Measurements from ENCODE around the gene HS6ST3.

Gene HS6ST3

GRCh38 chr13:96082640-96083039 lies 7.3 kb upstream of the HS6ST3 start:
- no peak overlapping the region for H3K4ac ChIP-seq (ENCODE audit: low read depth in 1 of 2, low read length in 2 of 2)
- no peak overlapping the region for H2BK12ac ChIP-seq (ENCODE audit: low read length in 2 of 2)
- no peak overlapping the region for H3K9ac ChIP-seq (ENCODE audit: low read length)
- H3K4me2 ChIP-seq (ENCODE audit: low read length, poor library complexity, severe bottlenecking) = no peak overlapping the region
- no peak overlapping the region for H4K91ac ChIP-seq (ENCODE audit: low read length)
- H3K27me3 ChIP-seq (ENCODE audit: control insufficient read depth in 1 of 2, insufficient read depth in 1 of 2, low read length in 2 of 2) = peaks cover 16 to 22% of the 10 kb centered on the region in 2 experiments
- H2BK120ac ChIP-seq (ENCODE audit: low read depth, low read length) = no peak overlapping the region
- no peak overlapping the region for H3K23ac ChIP-seq (ENCODE audit: low read length in 2 of 2)
- DNase-seq = no peak
- no peak overlapping the region for H3K18ac ChIP-seq (ENCODE audit: low read depth in 1 of 2, low read length in 2 of 2)
- no peak overlapping the region for H2BK15ac ChIP-seq (ENCODE audit: low read depth, poor library complexity, severe bottlenecking)
- H4K8ac ChIP-seq (ENCODE audit: low read length) = no peak overlapping the region
- H3K4me1 ChIP-seq (ENCODE audit: control insufficient read depth, insufficient read depth, low read depth, low read length) = no peaks in the 10 kb centered on the region
- H3K36me3 ChIP-seq (ENCODE audit: control insufficient read depth in 1 of 2, insufficient read depth in 2 of 2, low read depth in 1 of 2, low read length in 2 of 2) = no peaks in the 10 kb centered on the region
- no peaks in the 10 kb centered on the region for H3K9me3 ChIP-seq (ENCODE audit: control insufficient read depth, low read length)
- no peaks in the 10 kb centered on the region for H3K79me1 ChIP-seq (replicated peaks; ENCODE audit: low read length, poor library complexity, severe bottlenecking)
- H3K27ac ChIP-seq (ENCODE audit: low read length, poor library complexity, severe bottlenecking) = no peak overlapping the region
- H3K14ac ChIP-seq (ENCODE audit: low read length in 2 of 2) = no peak overlapping the region
- H2AFZ ChIP-seq (ENCODE audit: low read depth, low read length) = no peak overlapping the region
- H2BK5ac ChIP-seq (ENCODE audit: low read depth, low read length, poor library complexity, severe bottlenecking) = no peak overlapping the region
- no peak overlapping the region for H2AK5ac ChIP-seq (ENCODE audit: low read length, severe bottlenecking)
- no peak overlapping the region for H3K4me3 ChIP-seq (ENCODE audit: insufficient read depth in 1 of 2, low read depth in 1 of 2, low read length in 2 of 2)

- no peak overlapping the region for H2BK120ac ChIP-seq (ENCODE audit: low read depth, low read length)
- no peak overlapping the region for H3K4ac ChIP-seq (ENCODE audit: low read depth in 1 of 2, low read length in 2 of 2)
- H2BK12ac ChIP-seq (ENCODE audit: low read length in 2 of 2) = no peak overlapping the region
- H3K27me3 ChIP-seq (ENCODE audit: control insufficient read depth in 1 of 2, insufficient read depth in 1 of 2, low read length in 2 of 2) = peaks cover 46 to 49% of the 10 kb centered on the region in 2 experiments
- no peak overlapping the region for H2BK15ac ChIP-seq (ENCODE audit: low read depth, poor library complexity, severe bottlenecking)
- H4K91ac ChIP-seq (ENCODE audit: low read length) = no peak overlapping the region
- DNase-seq = no peak
- H3K4me2 ChIP-seq (ENCODE audit: low read length, poor library complexity, severe bottlenecking) = no peak overlapping the region
- H2BK5ac ChIP-seq (ENCODE audit: low read depth, low read length, poor library complexity, severe bottlenecking) = no peak overlapping the region
- no peak overlapping the region for H3K14ac ChIP-seq (ENCODE audit: low read length in 2 of 2)
- no peak overlapping the region for H3K23ac ChIP-seq (ENCODE audit: low read length in 2 of 2)
- peaks cover 17% of the 10 kb centered on the region for H3K4me1 ChIP-seq (ENCODE audit: control insufficient read depth, insufficient read depth, low read depth, low read length)
- no peaks in the 10 kb centered on the region for H3K36me3 ChIP-seq (ENCODE audit: control insufficient read depth in 1 of 2, insufficient read depth in 2 of 2, low read depth in 1 of 2, low read length in 2 of 2)
- H3K79me1 ChIP-seq (replicated peaks; ENCODE audit: low read length, poor library complexity, severe bottlenecking) = no peaks in the 10 kb centered on the region
- H3K9ac ChIP-seq (ENCODE audit: low read length) = no peak overlapping the region
- no peak overlapping the region for H2AK5ac ChIP-seq (ENCODE audit: low read length, severe bottlenecking)
- H3K27ac ChIP-seq (ENCODE audit: low read length, poor library complexity, severe bottlenecking) = no peak overlapping the region
- H4K8ac ChIP-seq (ENCODE audit: low read length) = no peak overlapping the region
- WGBS = no CpG with 5 or more reads among the region's 1 CpG
- H2AFZ ChIP-seq (ENCODE audit: low read depth, low read length) = no peak overlapping the region
- H3K4me3 ChIP-seq (ENCODE audit: insufficient read depth in 1 of 2, low read depth in 1 of 2, low read length in 2 of 2) = no peak overlapping the region
- no peaks in the 10 kb centered on the region for H3K9me3 ChIP-seq (ENCODE audit: control insufficient read depth, low read length)
- H3K18ac ChIP-seq (ENCODE audit: low read depth in 1 of 2, low read length in 2 of 2) = no peak overlapping the region
These were observed 3.2 kb upstream of the HS6ST3 start for GRCh38 chr13:96086736-96087135.

GRCh38 chr13:96089139-96089538 lies 768 bp upstream of the HS6ST3 start:
- no peak overlapping the region for H3K14ac ChIP-seq (ENCODE audit: low read length in 2 of 2)
- no peak overlapping the region for H3K27ac ChIP-seq (ENCODE audit: low read length, poor library complexity, severe bottlenecking)

GRCh38 chr13:96090240-96091101 lies 564 bp downstream of the HS6ST3 start:
- H3K9me3 ChIP-seq (ENCODE audit: control insufficient read depth, low read length) = no peaks in the 10 kb centered on the region
- H3K79me1 ChIP-seq (replicated peaks; ENCODE audit: low read length, poor library complexity, severe bottlenecking) = no peaks in the 10 kb centered on the region
- H3K27ac ChIP-seq (ENCODE audit: low read length, poor library complexity, severe bottlenecking) = no peak overlapping the region
- no peak overlapping the region for H3K23ac ChIP-seq (ENCODE audit: low read length in 2 of 2)
- H4K8ac ChIP-seq (ENCODE audit: low read length) = no peak overlapping the region
- no peak overlapping the region for H2AK5ac ChIP-seq (ENCODE audit: low read length, severe bottlenecking)
- H3K9ac ChIP-seq (ENCODE audit: low read length) = no peak overlapping the region
- DNase-seq = no peak
- peak overlapping the region; percentile 59 to 71 for H3K4me3 ChIP-seq (ENCODE audit: insufficient read depth in 1 of 2, low read depth in 1 of 2, low read length in 2 of 2)
- no peak overlapping the region for H2BK12ac ChIP-seq (ENCODE audit: low read length in 2 of 2)
- H2BK15ac ChIP-seq (ENCODE audit: low read depth, poor library complexity, severe bottlenecking) = no peak overlapping the region
- peaks cover 17% of the 10 kb centered on the region for H3K4me1 ChIP-seq (ENCODE audit: control insufficient read depth, insufficient read depth, low read depth, low read length)
- no peaks in the 10 kb centered on the region for H3K36me3 ChIP-seq (ENCODE audit: control insufficient read depth in 1 of 2, insufficient read depth in 2 of 2, low read depth in 1 of 2, low read length in 2 of 2)
- peak overlapping the region; percentile 99 for H3K4me2 ChIP-seq (ENCODE audit: low read length, poor library complexity, severe bottlenecking)
- H4K91ac ChIP-seq (ENCODE audit: low read length) = no peak overlapping the region
- no peak overlapping the region for H3K18ac ChIP-seq (ENCODE audit: low read depth in 1 of 2, low read length in 2 of 2)
- no peak overlapping the region for H3K14ac ChIP-seq (ENCODE audit: low read length in 2 of 2)
- no peak overlapping the region for H3K4ac ChIP-seq (ENCODE audit: low read depth in 1 of 2, low read length in 2 of 2)
- peaks cover 69 to 71% of the 10 kb centered on the region in 2 experiments for H3K27me3 ChIP-seq (ENCODE audit: control insufficient read depth in 1 of 2, insufficient read depth in 1 of 2, low read length in 2 of 2)
- peak overlapping the region; percentile 53 for H2AFZ ChIP-seq (ENCODE audit: low read depth, low read length)
- H2BK5ac ChIP-seq (ENCODE audit: low read depth, low read length, poor library complexity, severe bottlenecking) = no peak overlapping the region
- H2BK120ac ChIP-seq (ENCODE audit: low read depth, low read length) = no peak overlapping the region
- under 1% methylated on average over 31 of the region's 133 CpGs for WGBS

More at GRCh38 chr13:96089139-96089538, 768 bp upstream of the HS6ST3 start:
- no peak for DNase-seq
- Histone ChIP-seq H3K79me1 (replicated peaks; ENCODE audit: low read length, poor library complexity, severe bottlenecking) (no peaks in the 10 kb centered on the region), H3K9ac (ENCODE audit: low read length) (no peak overlapping the region), H3K4ac (ENCODE audit: low read depth in 1 of 2, low read length in 2 of 2) (no peak overlapping the region), H2BK12ac (ENCODE audit: low read length in 2 of 2) (no peak overlapping the region), H3K36me3 (ENCODE audit: control insufficient read depth in 1 of 2, insufficient read depth in 2 of 2, low read depth in 1 of 2, low read length in 2 of 2) (no peaks in the 10 kb centered on the region), H3K23ac (ENCODE audit: low read length in 2 of 2) (no peak overlapping the region), H3K4me2 (ENCODE audit: low read length, poor library complexity, severe bottlenecking) (no peak overlapping the region), H3K4me3 (ENCODE audit: insufficient read depth in 1 of 2, low read depth in 1 of 2, low read length in 2 of 2) (no peak overlapping the region), H3K18ac (ENCODE audit: low read depth in 1 of 2, low read length in 2 of 2) (no peak overlapping the region), H2BK120ac (ENCODE audit: low read depth, low read length) (no peak overlapping the region), H2AFZ (ENCODE audit: low read depth, low read length) (no peak overlapping the region), H2AK5ac (ENCODE audit: low read length, severe bottlenecking) (no peak overlapping the region), H3K9me3 (ENCODE audit: control insufficient read depth, low read length) (no peaks in the 10 kb centered on the region), H3K4me1 (ENCODE audit: control insufficient read depth, insufficient read depth, low read depth, low read length) (peaks cover 17% of the 10 kb centered on the region), H2BK15ac (ENCODE audit: low read depth, poor library complexity, severe bottlenecking) (no peak overlapping the region), H4K91ac (ENCODE audit: low read length) (no peak overlapping the region), H4K8ac (ENCODE audit: low read length) (no peak overlapping the region), H2BK5ac (ENCODE audit: low read depth, low read length, poor library complexity, severe bottlenecking) (no peak overlapping the region), H3K27me3 (ENCODE audit: control insufficient read depth in 1 of 2, insufficient read depth in 1 of 2, low read length in 2 of 2) (peaks cover 58 to 68% of the 10 kb centered on the region in 2 experiments)
- 81% methylated on average over 1 of the region's 4 CpGs for WGBS
